ENCODE data around the gene NDUFC1. TPM values are rescaled to one million over a fixed set of nuclear protein-coding genes. Genes with fewer than 3 reads are reported as not detected.

The NDUFC1 gene
- total RNA-seq, 1 experiment from 2014 or later, result 59.1 TPM

- H2BK20ac ChIP-seq (ENCODE audit: low read depth, low read length, poor library complexity, severe bottlenecking), result no peak overlapping the region
- H3K9me3 ChIP-seq (ENCODE audit: control insufficient read depth, low read depth, low read length), result no peaks in the 10 kb centered on the region
- Mint-ChIP-seq H3K27me3 (ENCODE audit: low read depth) (no peaks in the 10 kb centered on the region), H3K4me3 (no peak overlapping the region), H3K27ac (peak overlapping the region in 1 of 3 experiments; percentile 40; a peak in 1 of 7 replicates), H3K36me3 (ENCODE audit: insufficient read depth in 1 of 3, low read depth in 3 of 3) (no peaks in the 10 kb centered on the region), H3K4me1 (peaks cover 19 to 23% of the 10 kb centered on the region in 2 experiments), H3K9me3 (no peaks in the 10 kb centered on the region)
- no peak overlapping the region for H4K8ac ChIP-seq (replicated peaks; ENCODE audit: insufficient read length, low read depth, low read length)
- H3K79me2 ChIP-seq (ENCODE audit: insufficient read depth, low read length), result no peaks in the 10 kb centered on the region
- H2AFZ ChIP-seq (ENCODE audit: low read length), result no peak overlapping the region
- H3K14ac ChIP-seq (ENCODE audit: insufficient read depth, low read length), result no peak overlapping the region
- no peak for TF ChIP-seq CTCF (conservative IDR thresholded peaks at IDR 0.05)
- no peaks in the 10 kb centered on the region; the same call in 1 of the 2 replicates for H3K4me1 ChIP-seq (ENCODE audit: insufficient read depth, low read length)
- no peaks in the 10 kb centered on the region for H3K23me2 ChIP-seq (ENCODE audit: insufficient read length, low read depth, low read length, poor library complexity, severe bottlenecking)
- no peak overlapping the region for H2AK5ac ChIP-seq (ENCODE audit: insufficient read length, low read length)
- H2BK15ac ChIP-seq (ENCODE audit: low read depth, low read length), result no peak overlapping the region
- no peak overlapping the region for H3K18ac ChIP-seq (ENCODE audit: insufficient read length, low read depth, low read length)
- H3K56ac ChIP-seq (ENCODE audit: insufficient read length, low read depth, low read length), result no peak overlapping the region
- H3K79me1 ChIP-seq (ENCODE audit: insufficient read depth, low read depth, low read length, poor library complexity, severe bottlenecking), result no peaks in the 10 kb centered on the region
- H4K5ac ChIP-seq (ENCODE audit: insufficient read length, low read depth, low read length), result no peak overlapping the region
- no peak overlapping the region for H2BK12ac ChIP-seq (ENCODE audit: insufficient read length, low read depth, low read length)
- peak; percentile 46 for DNase-seq
- no peak overlapping the region for H2BK120ac ChIP-seq (ENCODE audit: low read depth, low read length, poor library complexity, severe bottlenecking)
- no peak overlapping the region for H4K91ac ChIP-seq (ENCODE audit: insufficient read length, low read depth, low read length)
- no peak overlapping the region for H3K4ac ChIP-seq (ENCODE audit: low read depth, low read length)
- H3K9ac ChIP-seq (ENCODE audit: extremely low read depth, insufficient read length, low read length), result no peak overlapping the region
- no peak overlapping the region for H3T11ph ChIP-seq (ENCODE audit: low read length)
- H2BK5ac ChIP-seq (ENCODE audit: insufficient read length, low read length), result no peak overlapping the region
- no peaks in the 10 kb centered on the region for H4K20me1 ChIP-seq (ENCODE audit: control insufficient read depth, insufficient read depth, insufficient read length)
- no peak overlapping the region for H3K4me2 ChIP-seq (ENCODE audit: insufficient read depth, insufficient read length, low read length)
- no peak overlapping the region for H3K27ac ChIP-seq (ENCODE audit: insufficient read length, low read depth, low read length)
- WGBS (ENCODE audit: extremely low coverage, insufficient read length, low lambda C conversion rate), result no CpG with 5 or more reads among the region's 14 CpGs
- no peaks in the 10 kb centered on the region for H3K27me3 ChIP-seq (ENCODE audit: insufficient read depth, low read length)
- H3K23ac ChIP-seq (ENCODE audit: insufficient read length, low read depth, low read length), result no peak overlapping the region
Observed at GRCh38 chr4:139266583-139267257, 35.6 kb downstream of the NDUFC1 start.

Measured in H9 (cell line).